ACC112 (cell line): ENCODE data around the gene EFCAB12.
A peak's percentile ranks its signal among the peaks of the same experiment; 100 is the strongest.

Source experiments
- H2AFZ ChIP-seq: fragments of 200-600 bp; sonication (generic); one replicate; pipeline ENCODE4 v1.6.0; 2017; ENCODE audit warnings: antibody characterized with exemption, low read length; ENCODE audit not compliant: unreplicated experiment
- H3K27ac ChIP-seq: fragments of 200-600 bp; sonication (generic); 2 replicates; pipeline ENCODE4 v1.5.1; 2014; ENCODE audit warnings: low read depth, mild to moderate bottlenecking, antibody characterized with exemption, low read length, moderate library complexity
- H3K27me3 ChIP-seq: fragments of 200-600 bp; sonication (generic); 2 replicates; pipeline ENCODE4 v1.6.1; 2014; ENCODE audit warnings: mild to moderate bottlenecking, antibody characterized with exemption, low read length, moderate library complexity, mixed read lengths; ENCODE audit not compliant: insufficient read depth
- H3K36me3 ChIP-seq: fragments of 200-600 bp; sonication (generic); 2 replicates; pipeline ENCODE4 v1.6.1; 2016; ENCODE audit warnings: mild to moderate bottlenecking, antibody characterized with exemption, low read length, moderate library complexity, mixed read lengths; ENCODE audit not compliant: insufficient read depth
- H3K4me1 ChIP-seq: fragments of 200-600 bp; sonication (generic); one replicate; pipeline ENCODE4 v1.6.1; 2016; ENCODE audit warnings: low read length, mixed read lengths; ENCODE audit not compliant: insufficient read depth, unreplicated experiment, control insufficient read depth
- H3K4me3 ChIP-seq: fragments of 200-600 bp; sonication (generic); 2 replicates; pipeline ENCODE4 v1.5.1; 2014; ENCODE audit warnings: mild to moderate bottlenecking, low read depth, low read length
- H3K79me2 ChIP-seq: fragments of 200-600 bp; sonication (generic); one replicate; pipeline ENCODE4 v1.6.0; 2016; ENCODE audit warnings: low read length; ENCODE audit not compliant: control insufficient read depth, unreplicated experiment, insufficient read depth

Gene EFCAB12

DNA sequence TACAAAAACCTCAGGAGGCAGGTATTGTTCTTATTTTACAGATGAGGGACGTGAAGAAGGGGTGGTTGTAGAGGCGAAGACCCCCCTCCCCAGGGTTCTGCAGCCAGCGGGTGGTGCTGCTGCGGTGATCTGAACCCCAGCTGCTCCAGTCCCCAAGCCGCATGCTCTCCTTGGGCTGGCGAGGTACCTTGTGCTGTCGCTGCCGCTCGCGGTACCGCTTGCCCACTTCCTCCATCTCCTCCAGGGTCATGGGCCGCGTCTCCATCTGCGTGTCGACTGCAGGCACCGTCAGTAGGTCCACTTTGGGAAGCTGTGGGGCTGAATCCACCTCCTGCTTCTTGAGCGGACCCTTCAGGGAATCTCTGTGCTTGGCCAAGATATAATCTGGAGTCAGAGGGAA lies 17.5 kb downstream of the EFCAB12 start:
- no peak overlapping the region for H3K4me3 ChIP-seq
- no peak overlapping the region for H3K27ac ChIP-seq
- H3K27me3 ChIP-seq: no peaks in the 10 kb centered on the region
- H3K36me3 ChIP-seq: no peaks in the 10 kb centered on the region
- H3K4me1 ChIP-seq: peaks cover 19% of the 10 kb centered on the region
- H3K79me2 ChIP-seq: no peaks in the 10 kb centered on the region
- no peak overlapping the region for H2AFZ ChIP-seq

GRCh38 chr3:129409541-129409940 lies 18.9 kb downstream of the EFCAB12 start:
- Histone ChIP-seq H3K27me3 (no peaks in the 10 kb centered on the region), H3K79me2 (no peaks in the 10 kb centered on the region), H2AFZ (no peak overlapping the region), H3K4me1 (peaks cover 16% of the 10 kb centered on the region), H3K4me3 (no peak overlapping the region), H3K36me3 (no peaks in the 10 kb centered on the region), H3K27ac (no peak overlapping the region)

- no peak overlapping the region for H3K27ac ChIP-seq
- H3K79me2 ChIP-seq: no peaks in the 10 kb centered on the region
These were observed 23.8 kb downstream of the EFCAB12 start for GRCh38 chr3:129404610-129405009.

GRCh38 chr3:129404130-129404529 lies 24.3 kb downstream of the EFCAB12 start:
- Histone ChIP-seq H3K27me3 (no peaks in the 10 kb centered on the region), H3K27ac (no peak overlapping the region), H2AFZ (no peak overlapping the region), H3K79me2 (peaks cover 1% of the 10 kb centered on the region), H3K4me3 (no peak overlapping the region), H3K36me3 (no peaks in the 10 kb centered on the region), H3K4me1 (no peaks in the 10 kb centered on the region)

More at GRCh38 chr3:129404610-129405009, 23.8 kb downstream of the EFCAB12 start:
- no peak overlapping the region for H2AFZ ChIP-seq
- H3K36me3 ChIP-seq: no peaks in the 10 kb centered on the region
- H3K4me1 ChIP-seq: no peaks in the 10 kb centered on the region
- H3K27me3 ChIP-seq: no peaks in the 10 kb centered on the region
- no peak overlapping the region for H3K4me3 ChIP-seq

DNA sequence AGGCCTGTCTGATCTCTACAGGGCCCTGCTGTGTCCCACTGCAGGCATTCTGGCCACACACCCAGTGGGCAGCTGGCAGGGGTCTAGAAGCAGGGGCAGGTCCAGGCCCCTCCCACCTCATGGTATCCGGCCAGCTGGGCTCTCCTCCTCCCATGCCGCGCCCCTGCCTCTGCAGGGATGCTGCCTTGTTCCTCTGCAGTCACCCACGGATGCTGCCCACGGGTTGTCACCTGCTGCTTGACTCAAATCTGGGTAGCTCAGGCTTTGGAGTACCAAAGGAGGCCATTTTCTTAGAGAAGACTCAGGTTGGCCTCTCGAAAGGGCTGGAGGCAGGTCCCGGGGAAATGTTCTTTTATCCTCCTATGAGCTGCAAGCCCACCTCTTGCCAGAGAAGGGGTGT lies 25.0 kb downstream of the EFCAB12 start:
- peaks cover 8% of the 10 kb centered on the region for H3K79me2 ChIP-seq
- no peak overlapping the region for H3K4me3 ChIP-seq
- H3K36me3 ChIP-seq: no peaks in the 10 kb centered on the region
- H2AFZ ChIP-seq: no peak overlapping the region
- no peaks in the 10 kb centered on the region for H3K27me3 ChIP-seq
- no peaks in the 10 kb centered on the region for H3K4me1 ChIP-seq
- H3K27ac ChIP-seq: no peak overlapping the region

DNA sequence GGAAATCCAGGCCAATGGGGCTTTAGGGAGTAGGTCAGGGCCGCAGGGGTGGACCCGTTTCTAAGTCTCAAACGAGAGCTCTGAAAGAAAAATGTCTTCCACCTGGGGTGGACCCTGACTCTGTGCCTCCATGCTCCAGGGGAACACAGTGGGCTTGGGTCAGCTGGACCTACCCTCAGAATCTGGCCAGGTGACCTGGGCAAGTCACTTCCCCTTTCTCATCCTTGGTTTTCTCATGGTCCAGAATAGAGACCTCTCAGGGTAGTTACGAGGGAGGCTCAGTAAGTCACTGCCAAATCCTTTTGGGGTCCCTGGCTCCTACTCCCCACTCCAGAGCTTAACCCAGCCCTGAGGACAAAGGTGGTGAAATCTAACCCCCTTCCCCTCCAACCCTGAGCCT lies 25.8 kb downstream of the EFCAB12 start:
- no peaks in the 10 kb centered on the region for H3K27me3 ChIP-seq
- peaks cover 17% of the 10 kb centered on the region for H3K79me2 ChIP-seq
- H3K4me3 ChIP-seq: no peak overlapping the region

DNA sequence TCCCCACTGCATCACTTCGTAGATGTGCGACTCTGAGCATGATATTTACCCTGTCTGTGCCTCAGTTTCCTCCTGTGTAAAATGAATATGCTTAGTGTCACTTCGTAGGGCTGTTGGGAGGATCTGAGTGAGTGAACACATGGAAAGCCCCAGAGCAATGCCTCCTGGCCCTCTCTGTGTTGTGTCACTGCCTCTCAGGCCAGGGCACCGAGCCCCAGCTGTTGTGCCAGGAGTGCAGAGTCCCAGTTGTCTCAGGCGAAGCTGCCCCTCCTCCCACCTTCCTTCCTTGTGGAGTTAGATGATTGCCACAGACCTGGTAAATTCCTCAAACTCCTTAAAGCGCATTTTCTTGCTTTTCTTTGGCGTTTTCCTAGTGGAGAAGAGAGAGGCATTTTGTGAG lies 26.2 kb downstream of the EFCAB12 start:
- H3K4me1 ChIP-seq: peaks cover 6% of the 10 kb centered on the region
- H3K79me2 ChIP-seq: peaks cover 21% of the 10 kb centered on the region
- H3K27ac ChIP-seq: no peak overlapping the region

More for the DNA sequence above, 25.8 kb downstream of the EFCAB12 start:
- no peak overlapping the region for H2AFZ ChIP-seq
- H3K4me1 ChIP-seq: peaks cover 6% of the 10 kb centered on the region
- H3K36me3 ChIP-seq: no peaks in the 10 kb centered on the region
- H3K27ac ChIP-seq: no peak overlapping the region

DNA sequence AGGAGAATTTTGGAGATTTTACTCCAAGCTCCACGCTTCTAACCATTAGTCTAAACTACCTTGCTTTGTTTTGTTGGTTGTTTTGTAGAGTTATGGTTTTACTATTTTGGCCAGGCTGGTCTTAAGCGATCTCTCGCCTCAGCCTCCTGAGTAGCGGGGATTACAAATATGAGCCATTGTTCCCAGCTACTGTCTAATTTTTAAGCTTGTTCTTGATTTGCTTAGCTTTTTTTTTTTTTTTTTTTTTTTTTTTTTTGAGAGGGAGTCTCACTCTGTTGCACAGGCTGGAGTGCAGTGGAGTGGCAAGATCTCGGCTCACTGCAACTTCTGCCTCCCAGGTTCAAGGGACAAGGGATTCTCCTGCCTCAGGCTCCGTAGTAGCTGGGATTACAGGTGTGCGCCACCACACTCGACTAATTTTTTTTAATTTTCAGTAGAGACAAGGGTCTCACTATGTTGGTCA lies 28.5 kb downstream of the EFCAB12 start:
- peak overlapping the region; percentile 93 for H2AFZ ChIP-seq
- H3K27me3 ChIP-seq: no peaks in the 10 kb centered on the region
- H3K36me3 ChIP-seq: no peaks in the 10 kb centered on the region
- H3K79me2 ChIP-seq: peaks cover 43% of the 10 kb centered on the region
- peaks cover 6% of the 10 kb centered on the region for H3K4me1 ChIP-seq
- peak overlapping the region; percentile 89 for H3K27ac ChIP-seq
- H3K4me3 ChIP-seq: peak overlapping the region; percentile 87

More for the DNA sequence above, 26.2 kb downstream of the EFCAB12 start:
- no peak overlapping the region for H3K4me3 ChIP-seq
- H2AFZ ChIP-seq: no peak overlapping the region
- no peaks in the 10 kb centered on the region for H3K27me3 ChIP-seq
- no peaks in the 10 kb centered on the region for H3K36me3 ChIP-seq

DNA sequence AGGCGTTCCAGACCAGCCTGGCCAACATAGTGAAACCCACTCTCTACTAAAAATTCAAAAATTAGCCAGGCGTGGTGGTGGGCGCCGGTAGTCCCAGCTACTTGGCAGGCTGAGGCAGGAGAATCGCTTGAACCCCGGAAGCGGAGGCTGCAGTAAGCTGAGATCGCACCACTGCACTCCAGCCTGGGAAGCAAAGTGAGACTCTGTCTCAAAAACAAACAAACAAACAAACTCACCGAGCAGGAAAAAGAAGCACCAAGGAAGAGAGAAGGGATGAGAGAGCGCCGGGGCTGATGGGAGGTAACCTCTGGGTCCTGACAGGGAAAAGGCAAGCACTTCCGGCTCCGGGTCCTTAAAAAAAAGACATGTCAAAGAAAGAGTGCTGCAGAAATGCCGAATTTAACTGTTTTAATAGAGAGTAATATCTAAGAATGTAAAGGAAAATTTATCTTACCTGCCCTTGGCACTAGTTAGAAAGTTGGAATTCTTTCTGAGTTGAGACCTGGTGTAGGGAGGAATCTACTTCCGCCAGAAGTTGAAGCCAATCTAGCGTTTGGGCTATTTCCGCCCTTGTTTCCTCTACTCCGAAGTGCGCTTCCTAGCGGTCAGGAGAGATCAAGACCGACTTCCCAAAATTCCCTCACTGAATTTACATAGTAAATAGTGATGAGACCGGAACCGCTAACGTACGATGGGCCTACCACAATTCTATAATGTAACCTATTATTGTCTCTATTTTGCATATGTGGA lies 29.1 kb downstream of the EFCAB12 start:
- peak overlapping the region; percentile 93 for H2AFZ ChIP-seq
- no peaks in the 10 kb centered on the region for H3K27me3 ChIP-seq
- H3K4me1 ChIP-seq: peaks cover 6% of the 10 kb centered on the region
- H3K36me3 ChIP-seq: no peaks in the 10 kb centered on the region
- peaks cover 43% of the 10 kb centered on the region for H3K79me2 ChIP-seq
- H3K4me3 ChIP-seq: peak overlapping the region; percentile 87
- H3K27ac ChIP-seq: peak overlapping the region; percentile 89

DNA sequence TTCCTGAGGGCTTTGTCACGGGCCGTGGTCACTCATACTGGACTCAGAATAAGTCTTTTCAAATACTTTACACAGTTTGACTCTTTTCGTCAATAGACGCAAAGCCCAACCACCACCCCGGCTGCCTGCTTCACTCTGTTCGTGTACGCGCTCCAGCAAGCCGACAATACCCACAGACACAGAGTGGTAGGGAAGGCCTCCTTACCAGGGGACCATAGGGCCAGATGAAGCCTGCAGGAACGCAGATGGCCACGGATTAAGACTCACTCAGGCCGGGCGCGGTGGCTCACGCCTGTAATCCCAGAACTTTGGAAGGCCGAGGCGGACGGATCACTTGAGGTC lies 29.7 kb downstream of the EFCAB12 start:
- no peaks in the 10 kb centered on the region for H3K36me3 ChIP-seq
- peak overlapping the region; percentile 89; the same call in 1 of the 2 replicates for H3K27ac ChIP-seq
- H3K79me2 ChIP-seq: peaks cover 43% of the 10 kb centered on the region
- peaks cover 6% of the 10 kb centered on the region for H3K4me1 ChIP-seq
- peak overlapping the region; percentile 93 for H2AFZ ChIP-seq
- no peaks in the 10 kb centered on the region for H3K27me3 ChIP-seq
- peak overlapping the region; percentile 87 for H3K4me3 ChIP-seq
